ENCODE data around the gene EEF1G. TPM values are rescaled to one million over a fixed set of nuclear protein-coding genes. Genes with fewer than 3 reads are reported as not detected.
"Not testable (repeated sequence)": the region's sequence is repeated elsewhere in the genome, so short reads cannot be mapped to it uniquely, and the experiment has no call there.

Gene EEF1G
- polyA plus RNA-seq, 4 donors = 2,211 to 2,243 (median 2,224) TPM

GRCh38 chr11:62556108-62556874 is 17.4 kb downstream of the EEF1G start:
- no peak for DNase-seq (ENCODE audit: low read depth in 4 of 4, low spot score in 3 of 4)

DNA sequence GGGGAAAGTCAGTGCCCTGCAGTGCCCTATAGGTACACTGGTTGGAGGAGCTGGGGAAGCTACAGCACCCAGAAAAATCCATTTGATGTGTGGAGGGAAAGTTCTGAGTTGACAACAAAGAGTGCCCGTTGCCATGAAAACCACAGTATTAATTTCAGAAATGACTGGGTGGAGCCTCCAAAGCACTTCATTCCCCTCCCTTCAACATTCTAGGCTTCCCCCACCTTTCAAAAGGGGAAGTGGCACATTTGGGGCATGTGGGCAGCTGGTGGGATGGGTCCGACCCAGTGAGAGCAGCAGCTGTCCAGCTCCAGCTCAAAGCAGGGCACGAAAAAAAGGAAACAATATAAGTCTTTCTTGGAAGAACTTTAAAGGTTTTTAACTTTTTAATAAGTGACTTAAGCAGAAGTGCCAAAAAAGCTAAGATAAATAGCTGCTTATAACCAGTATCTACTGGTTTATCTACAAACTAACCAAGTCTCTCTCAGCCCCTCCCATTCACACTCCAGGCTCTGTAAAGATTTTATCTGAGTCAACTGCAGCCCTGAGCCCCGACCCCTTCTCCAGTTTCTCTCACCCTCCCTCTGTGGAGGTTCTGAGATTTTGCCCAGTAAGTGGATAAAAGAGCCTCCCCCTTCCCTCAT is 18.1 kb downstream of the EEF1G start:
- DNase-seq (ENCODE audit: low read depth in 4 of 4, low spot score in 3 of 4) = no peak

- no peak for DNase-seq (ENCODE audit: low read depth in 4 of 4, low spot score in 3 of 4)
Observed at GRCh38 chr11:62554387-62555167, 19.1 kb downstream of the EEF1G start.

GRCh38 chr11:62553839-62554361 is 19.8 kb downstream of the EEF1G start:
- DNase-seq (ENCODE audit: low read depth in 4 of 4, low spot score in 3 of 4) = no peak

GRCh38 chr11:62553080-62553838 is 20.4 kb downstream of the EEF1G start:
- no peak for DNase-seq (ENCODE audit: low read depth in 4 of 4, low spot score in 3 of 4)

DNA sequence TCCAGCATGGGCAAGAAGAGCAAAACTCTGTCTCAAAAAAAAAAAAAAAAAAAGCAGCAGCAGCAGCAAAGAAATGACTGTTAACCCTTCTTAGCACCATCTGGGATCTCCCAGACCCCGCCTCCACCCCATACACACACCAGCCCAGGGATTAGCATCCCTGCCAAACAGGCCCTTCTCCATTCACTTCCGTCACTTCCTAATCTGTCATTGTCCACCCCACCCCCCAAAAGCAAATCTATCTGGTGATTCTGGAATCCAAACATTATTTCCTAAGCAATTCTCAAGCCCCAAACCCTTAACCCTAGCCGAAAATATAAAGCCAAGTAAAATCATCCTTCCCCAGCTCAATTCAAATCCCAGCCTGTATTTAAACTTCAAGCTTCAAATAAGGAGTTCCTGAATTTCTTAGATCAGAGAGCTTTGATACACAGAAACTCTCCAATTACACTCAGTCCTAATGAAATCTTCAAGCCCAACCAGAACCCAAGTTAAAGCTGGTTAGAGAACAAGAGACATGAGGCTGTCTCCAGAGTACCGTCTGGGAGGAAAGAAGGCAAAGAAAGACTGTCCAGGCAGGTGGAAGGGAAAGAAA is 21.1 kb downstream of the EEF1G start:
- no peak for DNase-seq (ENCODE audit: low read depth in 4 of 4, low spot score in 3 of 4)

DNA sequence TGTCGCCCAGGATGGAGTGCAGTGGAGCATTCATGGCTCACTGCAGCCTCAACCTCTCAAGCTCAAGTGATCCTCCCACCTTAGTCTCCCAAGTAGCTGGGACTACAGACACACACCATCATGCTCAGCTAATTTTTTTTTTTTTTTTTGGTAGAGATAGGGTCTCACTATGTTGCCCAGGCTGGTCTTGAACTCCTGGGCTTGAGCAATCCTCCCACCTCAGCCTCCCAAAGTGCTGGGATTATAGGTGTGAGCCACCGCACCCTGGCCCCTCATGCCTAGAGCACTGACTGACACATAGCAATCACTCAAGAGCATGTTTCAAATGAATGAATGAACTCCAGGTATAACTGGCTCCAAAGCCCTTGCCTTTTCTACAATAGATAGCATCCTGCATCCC is 23.2 kb downstream of the EEF1G start:
- DNase-seq (ENCODE audit: low read depth in 4 of 4, low spot score in 3 of 4) = not testable (repeated sequence)

GRCh38 chr11:62548545-62549335 is 25.0 kb downstream of the EEF1G start:
- DNase-seq (ENCODE audit: low read depth in 4 of 4, low spot score in 3 of 4) = no peak

GRCh38 chr11:62547691-62548281 is 25.9 kb downstream of the EEF1G start:
- no peak for DNase-seq (ENCODE audit: low read depth in 4 of 4, low spot score in 3 of 4)

- DNase-seq (ENCODE audit: low read depth in 4 of 4, low spot score in 3 of 4) = no peak
Observed at GRCh38 chr11:62546929-62547625, 26.6 kb downstream of the EEF1G start.

- no peak for DNase-seq (ENCODE audit: low read depth in 4 of 4, low spot score in 3 of 4)
Observed at GRCh38 chr11:62546244-62546928, 27.3 kb downstream of the EEF1G start, which contains the start of gene AHNAK. Gene AHNAK (minus strand): TSS chr11:62546806. CDS start chr11:62536098, 10,708 bp downstream.

GRCh38 chr11:62545437-62546243 is 28.1 kb downstream of the EEF1G start:
- DNase-seq (ENCODE audit: low read depth in 4 of 4, low spot score in 3 of 4) = peak in 3 of 4 donors; percentile 87 to 91 (median 91)

DNA sequence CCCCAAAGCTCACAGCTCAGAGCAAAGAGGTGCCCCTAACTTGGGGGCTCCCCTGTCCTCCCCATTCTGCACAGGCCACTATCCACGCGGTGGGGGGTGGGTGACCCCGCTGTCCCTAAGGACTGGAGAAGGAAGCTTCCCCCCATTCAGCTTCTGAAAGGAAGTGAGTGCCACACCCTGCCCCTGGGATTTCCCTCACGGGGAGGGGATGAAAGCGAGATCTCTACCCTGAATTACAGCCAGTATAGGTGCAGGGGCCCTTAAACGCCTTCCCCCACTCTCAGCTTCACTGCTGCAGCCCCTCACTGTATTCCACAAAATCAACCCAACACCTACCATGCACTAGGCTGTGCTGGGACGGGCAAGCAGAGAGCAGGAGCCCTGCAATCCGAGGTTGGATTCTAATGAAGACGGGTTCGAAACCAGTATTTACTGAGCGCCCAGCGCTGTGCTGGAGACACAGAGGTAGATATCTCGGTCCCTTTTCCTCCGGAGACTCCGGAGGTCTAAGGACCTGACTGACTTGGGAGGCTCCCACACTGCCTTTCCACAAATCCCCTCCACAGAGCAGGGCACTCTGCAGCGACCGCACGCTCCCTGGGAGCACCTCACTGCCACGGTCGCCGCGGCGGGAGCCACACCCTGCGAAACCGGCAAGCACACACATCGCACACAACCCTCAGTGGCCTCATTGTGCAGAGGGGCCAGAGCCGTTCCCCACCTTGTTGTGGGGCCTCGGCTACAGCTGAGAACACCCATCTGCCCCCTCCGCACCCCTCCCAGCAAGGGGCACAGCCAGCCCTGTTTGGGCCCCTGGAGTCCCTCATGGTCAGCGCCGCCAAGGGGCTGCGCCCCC is 28.9 kb downstream of the EEF1G start:
- no peak for DNase-seq (ENCODE audit: low read depth in 4 of 4, low spot score in 3 of 4)

GRCh38 chr11:62543680-62544444 is 29.8 kb downstream of the EEF1G start:
- DNase-seq (ENCODE audit: low read depth in 4 of 4, low spot score in 3 of 4) = no peak

All from right renal pelvis (tissue), 4 donors.